Right renal cortex interstitium (tissue), 3 donors: Measurements from ENCODE around the gene INTS6. TPM values are rescaled to one million over a fixed set of nuclear protein-coding genes. Genes with fewer than 3 reads are reported as not detected.

ENCODE experiments used
- DNase-seq, 3 donors: peaks; one replicate each; pipeline ENCODE4 v3.0.0-alpha.2; 2013; ENCODE audit warnings: low read depth in 3 of 3, low spot score in 2 of 3
- polyA plus RNA-seq, 3 donors: library from polyadenylated mRNA; unstranded; fragments of 120-200 nt; gene quantifications; one replicate each; pipeline ENCODE4 v1.2.1, GENCODE V29; 2013; ENCODE audit not compliant: insufficient read length in 3 of 3

The INTS6 gene, protein sequence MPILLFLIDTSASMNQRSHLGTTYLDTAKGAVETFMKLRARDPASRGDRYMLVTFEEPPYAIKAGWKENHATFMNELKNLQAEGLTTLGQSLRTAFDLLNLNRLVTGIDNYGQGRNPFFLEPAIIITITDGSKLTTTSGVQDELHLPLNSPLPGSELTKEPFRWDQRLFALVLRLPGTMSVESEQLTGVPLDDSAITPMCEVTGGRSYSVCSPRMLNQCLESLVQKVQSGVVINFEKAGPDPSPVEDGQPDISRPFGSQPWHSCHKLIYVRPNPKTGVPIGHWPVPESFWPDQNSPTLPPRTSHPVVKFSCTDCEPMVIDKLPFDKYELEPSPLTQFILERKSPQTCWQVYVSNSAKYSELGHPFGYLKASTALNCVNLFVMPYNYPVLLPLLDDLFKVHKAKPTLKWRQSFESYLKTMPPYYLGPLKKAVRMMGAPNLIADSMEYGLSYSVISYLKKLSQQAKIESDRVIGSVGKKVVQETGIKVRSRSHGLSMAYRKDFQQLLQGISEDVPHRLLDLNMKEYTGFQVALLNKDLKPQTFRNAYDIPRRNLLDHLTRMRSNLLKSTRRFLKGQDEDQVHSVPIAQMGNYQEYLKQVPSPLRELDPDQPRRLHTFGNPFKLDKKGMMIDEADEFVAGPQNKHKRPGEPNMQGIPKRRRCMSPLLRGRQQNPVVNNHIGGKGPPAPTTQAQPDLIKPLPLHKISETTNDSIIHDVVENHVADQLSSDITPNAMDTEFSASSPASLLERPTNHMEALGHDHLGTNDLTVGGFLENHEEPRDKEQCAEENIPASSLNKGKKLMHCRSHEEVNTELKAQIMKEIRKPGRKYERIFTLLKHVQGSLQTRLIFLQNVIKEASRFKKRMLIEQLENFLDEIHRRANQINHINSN
- 10 to 100 TPM; 36.0 to 41.4 (median 41.1) TPM for polyA plus RNA-seq

DNA sequence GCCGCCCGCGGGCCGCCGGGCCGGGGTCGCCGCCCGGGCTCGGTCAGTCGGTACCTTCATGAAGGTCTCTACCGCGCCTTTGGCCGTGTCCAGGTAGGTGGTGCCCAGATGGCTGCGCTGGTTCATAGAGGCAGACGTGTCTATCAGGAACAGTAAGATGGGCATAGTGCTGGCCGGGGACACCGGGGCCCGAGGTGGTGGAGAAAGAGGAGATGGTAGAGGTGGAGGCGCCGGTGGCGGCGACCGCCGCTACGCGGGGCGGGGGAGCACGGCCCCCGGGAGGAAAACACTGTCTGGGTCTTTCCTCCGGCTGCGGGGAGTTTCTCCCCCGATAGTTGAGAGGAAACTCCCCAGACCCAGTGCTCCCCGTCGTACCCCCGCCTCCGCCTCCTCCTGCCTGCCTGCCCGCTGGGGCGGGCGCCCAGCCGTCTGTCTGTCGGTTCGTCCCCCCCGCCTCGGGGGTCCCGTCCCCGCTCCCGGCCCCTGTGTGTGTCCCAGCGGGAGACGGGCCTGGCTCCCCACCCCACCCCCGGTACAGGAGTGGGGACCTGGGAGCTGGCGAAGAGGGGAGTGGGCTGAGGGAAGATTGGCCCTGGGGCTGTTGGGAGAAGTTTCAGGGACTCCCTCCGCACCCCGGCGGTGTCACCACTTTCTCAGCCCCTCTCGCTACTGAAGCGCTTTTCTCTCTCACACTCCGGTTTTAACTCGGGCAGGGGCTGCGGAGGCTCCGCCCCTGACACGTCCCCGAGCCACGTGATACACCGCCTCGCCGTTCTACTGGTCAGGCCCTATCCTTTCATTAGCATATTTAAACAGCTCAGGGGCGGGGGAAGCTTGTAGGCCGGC is at the start of gene INTS6:
Gene INTS6 (minus strand): TSS at position 676 of the 846 bp plus-strand sequence. CDS start 511 bp downstream, at position 165.
- peak; percentile 88 to 97 (median 97) for DNase-seq

DNA sequence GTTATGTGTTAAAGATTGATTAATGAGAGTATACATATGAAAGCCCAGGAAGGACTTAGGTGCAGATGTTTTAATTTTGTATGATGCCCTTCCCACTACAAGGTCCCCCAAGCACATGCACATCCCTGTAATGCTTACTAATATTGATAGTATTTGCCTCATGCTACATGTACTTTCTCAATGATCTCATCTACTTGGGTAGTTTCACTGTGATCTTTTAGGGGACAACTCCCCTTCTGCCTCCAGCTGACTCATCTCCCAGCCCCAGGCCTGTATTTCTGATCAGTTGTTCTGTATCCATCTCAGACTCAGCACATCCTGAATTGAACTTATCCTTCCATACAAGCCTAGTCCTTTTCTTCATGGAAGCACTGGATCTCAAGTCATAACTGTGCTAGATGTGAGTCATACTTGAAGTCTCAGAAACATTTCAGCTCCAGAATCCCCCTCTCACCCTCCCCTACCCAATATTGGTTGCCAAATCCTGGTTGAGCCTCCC is 49.4 kb upstream of the INTS6 start:
- no peak for DNase-seq

DNA sequence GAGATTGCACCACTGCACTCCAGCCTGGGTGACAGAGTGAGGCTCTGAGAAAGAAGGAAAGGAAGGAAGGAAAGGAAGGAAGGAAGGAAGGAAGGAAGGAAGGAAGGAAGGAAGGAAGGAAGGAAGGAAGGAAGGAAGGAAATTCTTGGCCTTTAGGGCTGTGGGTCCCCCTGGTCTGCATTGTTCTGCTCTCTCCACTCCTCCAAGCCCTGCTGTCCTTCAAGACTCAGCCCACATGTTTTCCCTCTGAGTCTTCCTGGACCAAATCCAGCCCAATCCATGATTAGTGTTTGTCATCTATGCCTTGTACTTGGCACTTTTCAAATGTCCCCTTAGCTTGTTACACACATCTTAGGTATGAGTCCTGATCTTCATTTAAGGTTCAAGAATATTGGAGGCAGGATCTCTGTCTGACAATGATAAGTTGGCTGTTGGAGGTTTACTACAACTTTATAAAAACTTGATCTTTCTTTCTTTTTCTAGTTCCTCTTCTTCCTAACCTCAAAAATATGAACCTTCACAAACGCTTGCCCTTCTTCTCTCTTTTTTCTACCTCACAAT is 48.8 kb upstream of the INTS6 start:
- DNase-seq: no peak

DNA sequence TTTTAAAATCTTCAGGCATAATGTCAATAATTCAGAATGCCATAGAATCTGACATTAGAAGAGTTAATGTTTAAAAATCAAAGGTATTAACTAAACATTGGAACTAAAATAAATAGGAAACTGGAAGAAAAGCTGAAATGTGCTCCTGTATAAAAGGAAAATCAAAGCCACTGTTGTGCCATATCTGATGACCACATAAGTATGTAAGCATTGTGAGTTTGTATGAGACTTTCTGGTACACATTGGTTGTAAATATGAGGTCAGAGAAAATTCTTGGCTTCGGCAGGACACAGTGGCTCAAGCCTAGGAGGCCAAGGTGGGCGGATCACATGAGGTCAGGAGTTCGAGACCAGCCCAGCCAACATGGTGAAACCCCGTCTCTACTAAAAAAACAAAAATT is 48.3 kb upstream of the INTS6 start:
- no peak for DNase-seq

DNA sequence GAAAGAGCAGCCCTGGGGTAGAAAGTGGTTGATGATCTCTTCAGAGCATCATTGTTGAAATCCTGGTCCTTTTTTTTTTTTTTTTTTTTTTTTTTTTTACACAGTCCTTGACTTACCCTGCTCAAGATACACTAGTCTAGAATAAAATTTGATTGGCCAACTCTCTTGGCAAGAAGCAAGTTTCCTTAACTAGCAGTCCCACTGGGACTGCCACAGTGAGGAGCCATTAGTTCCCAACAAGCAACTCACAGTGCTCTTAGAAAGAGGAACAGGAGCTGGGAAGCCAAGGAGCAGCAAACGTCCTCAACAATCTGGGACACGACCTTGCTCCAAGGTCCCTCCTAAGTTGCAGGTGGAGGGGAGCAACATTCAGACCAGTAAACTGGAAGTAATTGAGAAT is 47.9 kb upstream of the INTS6 start:
- DNase-seq: no peak

DNA sequence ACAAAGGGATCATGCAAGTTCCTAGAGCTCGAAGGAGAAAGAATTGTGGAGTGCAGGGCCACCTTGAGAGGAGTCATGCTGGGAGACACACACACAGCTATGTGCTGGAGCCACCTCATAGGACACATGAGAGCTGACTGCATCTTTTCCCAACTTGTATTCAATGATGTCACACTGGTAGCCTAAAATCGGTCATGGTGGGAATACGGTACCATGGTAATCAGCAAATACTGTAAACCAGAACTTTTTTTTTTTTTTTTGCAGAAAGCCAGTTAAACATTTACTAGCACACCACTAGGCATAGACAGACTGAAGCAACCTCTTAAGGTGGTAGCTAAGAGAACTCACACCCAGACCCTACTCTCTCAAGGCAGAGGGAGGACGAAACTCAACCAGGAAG is 47.0 kb upstream of the INTS6 start:
- DNase-seq: no peak

DNA sequence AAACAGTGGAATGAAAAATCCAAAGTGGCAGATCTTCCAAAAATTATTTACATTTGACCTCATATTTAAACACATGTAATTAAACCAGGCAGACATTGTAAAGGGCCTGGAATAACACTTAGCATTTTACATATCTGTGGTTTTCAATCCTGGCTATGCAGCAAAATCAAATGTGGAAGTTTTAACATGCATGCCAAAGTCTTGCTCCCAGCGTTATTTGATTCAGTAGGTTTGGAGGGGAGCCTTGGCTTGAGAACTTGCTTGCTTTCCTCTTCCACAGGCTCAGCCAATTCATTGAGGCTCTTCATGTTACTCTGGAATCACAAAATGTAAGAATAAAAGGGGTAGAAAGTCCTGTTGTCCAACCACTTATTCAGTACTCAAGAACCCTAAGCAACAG is 42.5 kb upstream of the INTS6 start:
- no peak for DNase-seq

DNA sequence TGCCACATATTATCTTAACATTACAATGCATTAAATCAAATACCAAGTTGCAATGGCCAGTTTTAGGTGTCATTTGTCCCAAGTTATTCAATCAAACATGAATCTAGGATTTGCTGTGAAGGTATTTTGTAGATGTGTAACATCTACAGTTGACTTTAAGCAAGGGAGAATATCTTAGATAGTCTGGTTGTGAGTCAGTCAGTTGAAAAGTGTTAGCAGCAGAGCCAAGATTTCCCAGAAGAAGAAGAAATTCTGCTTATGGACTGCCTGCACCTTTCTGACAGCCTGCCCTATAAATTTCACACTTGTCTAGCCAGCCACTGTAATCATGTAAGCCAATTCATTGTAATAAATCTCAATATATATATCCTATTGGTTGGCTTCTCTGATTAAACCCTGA is 41.3 kb upstream of the INTS6 start:
- DNase-seq: no peak

DNA sequence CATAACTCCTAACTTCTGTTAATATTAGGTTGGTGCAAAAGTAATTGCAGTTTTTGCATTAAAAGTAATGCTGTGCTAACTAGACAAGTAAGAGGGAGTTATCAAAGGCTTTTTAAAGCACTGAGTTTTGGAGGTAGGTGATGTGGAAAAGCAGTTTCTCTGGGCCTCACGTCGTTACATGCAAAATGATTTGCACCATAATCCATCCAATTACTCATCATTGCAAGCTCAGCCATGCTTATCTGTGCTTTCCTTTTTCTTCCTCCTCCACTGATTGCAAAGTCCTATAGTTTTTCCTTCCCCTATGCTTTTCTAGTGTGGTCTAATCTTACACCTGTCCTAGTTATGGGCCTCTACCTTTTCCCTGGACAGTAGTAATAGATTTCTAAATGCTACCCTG is 35.4 kb upstream of the INTS6 start:
- DNase-seq: no peak

DNA sequence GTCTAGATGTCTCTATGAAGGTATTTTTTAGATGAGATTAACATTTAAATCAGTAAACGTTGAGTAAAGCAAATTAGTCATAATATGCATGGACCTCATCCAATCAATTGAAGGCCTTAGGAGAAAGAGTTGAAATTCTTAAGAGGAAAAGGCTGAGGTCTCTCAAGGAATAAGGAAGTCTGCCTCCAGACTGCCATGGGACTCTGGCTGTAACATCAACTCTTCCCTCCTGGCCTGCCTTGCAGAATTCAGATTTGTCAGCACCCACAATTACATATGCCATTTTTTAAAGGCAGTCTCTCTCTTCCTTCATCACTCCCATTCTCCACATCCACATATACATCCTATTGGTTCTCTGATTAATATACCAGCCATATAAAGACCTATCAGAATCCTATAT is 28.8 kb upstream of the INTS6 start:
- DNase-seq: no peak

DNA sequence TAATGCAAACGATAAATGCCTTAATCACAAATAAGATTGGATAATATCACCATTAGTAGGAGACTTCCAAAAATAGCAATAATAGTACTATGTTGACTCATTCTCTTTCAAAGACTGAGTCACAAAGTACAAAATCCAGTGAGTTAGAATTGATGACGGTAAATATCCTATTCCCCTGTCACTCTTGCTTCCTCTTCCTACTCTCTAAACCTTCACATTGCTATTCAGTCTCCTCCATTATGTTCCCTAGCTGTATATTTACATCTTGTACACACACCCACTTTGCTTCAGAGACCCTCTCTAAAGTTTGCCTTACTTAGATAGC is 26.3 kb upstream of the INTS6 start:
- no peak for DNase-seq

DNA sequence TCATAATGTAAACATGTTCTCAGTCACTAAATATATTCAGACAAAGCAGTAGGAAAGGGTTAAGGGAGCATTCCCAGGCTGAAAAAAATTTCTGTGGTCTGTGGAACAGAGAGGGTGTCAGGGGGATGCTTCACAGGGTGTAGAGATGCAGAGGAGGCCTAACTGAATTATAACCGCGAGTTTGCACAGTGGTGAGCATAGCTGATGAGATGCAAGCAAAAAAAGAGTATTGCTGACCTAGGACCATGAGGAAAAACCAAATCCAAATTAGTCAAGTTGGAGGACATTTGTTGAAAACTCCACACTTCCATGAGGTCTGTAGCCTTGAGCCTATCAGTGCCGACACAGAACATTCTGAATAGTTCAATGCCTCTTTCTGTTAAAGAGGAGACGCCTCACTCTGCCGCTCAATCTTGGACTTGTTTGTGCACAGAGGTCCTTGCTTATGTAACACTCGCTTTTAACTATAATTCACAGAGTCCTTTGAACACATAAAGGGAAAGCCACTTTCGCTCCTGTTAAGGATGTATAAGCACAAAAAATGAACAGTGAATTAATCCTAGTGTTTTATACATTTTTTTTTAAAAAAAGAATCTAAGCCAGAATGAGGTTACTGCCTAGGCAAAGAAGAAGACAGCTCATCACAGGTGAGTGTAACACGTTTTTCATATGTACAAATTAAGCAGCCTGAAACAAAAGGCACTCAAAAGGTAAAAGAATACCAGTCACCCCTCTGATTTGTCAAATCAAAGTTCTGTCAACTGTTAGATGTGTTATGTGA is 25.8 kb upstream of the INTS6 start:
- no peak for DNase-seq

DNA sequence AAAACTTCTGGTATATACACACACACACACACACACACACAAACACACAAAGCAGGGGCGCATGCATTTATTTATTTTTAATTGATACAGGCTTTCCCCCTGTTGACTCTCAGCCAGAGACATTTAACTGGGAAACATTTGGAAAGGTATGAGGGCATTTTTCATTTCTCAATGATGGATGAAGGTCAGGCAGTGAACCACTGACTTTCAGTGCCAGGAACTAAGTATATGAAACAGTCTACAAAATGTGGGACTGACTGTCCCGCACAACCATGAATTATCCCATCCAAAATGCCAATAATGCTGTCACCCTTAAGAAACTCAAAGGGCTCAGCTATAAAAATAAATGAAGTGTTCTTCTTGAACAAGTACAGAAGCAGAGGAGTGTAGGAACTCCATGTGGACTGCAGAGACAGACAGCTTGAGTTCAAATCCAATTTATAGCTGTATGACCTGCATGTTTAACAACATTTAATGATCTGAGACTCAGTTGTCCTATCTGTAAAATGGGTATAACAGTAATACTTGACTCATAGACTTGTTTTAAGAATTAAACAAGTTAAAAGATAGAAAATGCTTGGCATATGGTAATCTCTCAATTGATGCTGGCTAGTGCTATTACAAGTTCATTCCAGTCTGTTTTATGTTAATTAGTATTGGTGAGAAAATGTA is 25.0 kb upstream of the INTS6 start:
- DNase-seq: no peak

DNA sequence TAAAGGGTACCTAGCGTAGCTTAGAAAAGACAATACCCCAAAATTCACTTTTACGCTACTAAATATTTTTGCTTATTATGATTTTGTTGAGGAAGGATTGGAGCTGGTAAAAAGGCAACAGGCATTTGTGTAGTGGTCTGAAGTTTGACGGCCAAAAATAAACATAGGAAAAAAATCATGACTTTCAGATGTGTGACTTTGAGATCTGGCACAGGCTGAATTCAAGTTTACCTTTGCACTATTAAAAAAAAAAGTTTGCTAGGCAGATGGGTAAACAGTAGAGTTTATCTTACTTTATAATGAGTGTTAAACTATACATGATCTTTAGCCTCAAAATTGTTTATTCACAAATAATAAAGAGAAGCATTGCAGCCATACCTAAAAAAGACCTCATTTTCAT is 24.3 kb upstream of the INTS6 start:
- no peak for DNase-seq

DNA sequence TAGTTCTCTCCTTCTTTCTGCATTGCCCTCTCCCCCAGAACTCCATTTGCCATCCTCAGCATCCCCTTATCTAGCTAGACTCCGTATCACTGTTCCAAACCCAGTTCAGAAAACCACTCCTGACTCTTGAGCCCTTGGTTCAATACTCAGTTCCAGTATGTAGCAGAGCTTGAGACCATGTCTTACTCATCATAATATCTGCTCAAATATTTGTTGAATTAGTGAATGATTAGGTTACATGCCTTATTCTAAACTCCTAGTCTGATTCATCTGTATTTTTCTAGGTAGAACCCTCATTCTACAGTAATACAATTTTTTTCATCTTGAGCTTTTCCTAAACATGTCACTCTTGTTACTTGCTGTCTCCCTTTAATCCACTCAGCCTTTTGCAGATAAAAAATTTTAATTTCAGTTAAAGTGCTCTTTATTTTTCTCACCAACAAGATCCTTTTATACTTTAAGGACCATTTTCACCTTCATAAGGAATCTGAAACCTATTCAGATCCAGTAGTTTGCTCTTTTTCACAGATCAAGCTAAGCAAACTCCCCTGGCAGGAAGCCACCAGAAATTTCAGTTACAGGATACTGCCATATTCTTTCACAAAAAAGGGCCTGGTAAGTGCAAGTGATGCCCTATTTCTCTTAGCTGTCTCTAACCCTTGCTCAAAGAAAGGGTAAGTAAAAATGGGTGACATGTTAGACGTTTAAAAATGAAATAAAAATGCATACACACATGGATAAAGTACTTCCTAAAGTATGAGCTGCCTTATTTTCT is 23.1 kb upstream of the INTS6 start:
- DNase-seq: no peak

DNA sequence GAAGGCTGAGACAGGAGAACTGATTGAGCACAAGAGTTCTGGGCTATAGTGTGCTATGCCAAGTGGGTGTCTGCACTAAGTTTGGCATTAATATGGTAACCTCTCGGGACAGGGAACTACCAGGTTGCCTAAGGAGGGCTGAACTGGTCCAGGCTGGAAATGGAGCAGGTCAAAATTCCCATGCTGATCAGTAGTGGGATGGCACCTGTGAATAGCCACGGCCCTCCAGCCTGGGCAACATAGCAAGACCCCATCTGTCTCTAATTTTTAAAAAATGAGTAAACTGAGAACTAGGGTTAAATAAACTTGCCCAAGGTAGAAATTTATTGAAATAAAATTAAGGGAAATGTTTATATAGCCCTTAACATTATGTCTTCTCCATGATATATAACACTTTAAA is 17.0 kb upstream of the INTS6 start:
- no peak for DNase-seq

DNA sequence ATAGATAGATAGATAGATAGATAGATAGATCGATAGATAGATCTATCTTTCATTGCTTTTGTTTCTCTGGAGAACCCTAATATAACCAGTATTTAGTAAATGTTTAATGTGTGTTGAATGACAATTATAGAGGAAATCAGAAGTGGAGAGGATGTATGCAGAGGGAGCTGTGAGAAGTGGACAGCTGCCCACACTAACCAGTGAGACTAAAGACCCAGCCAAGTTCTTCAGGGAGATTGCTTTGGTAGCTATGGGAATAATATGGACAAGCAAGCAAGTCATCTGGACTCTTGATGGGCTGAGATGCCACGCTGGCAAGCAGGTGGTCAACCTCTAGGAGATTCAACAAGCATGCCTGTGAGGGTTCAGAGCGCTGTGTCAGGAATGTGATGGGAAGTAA is 14.9 kb upstream of the INTS6 start:
- DNase-seq: no peak

DNA sequence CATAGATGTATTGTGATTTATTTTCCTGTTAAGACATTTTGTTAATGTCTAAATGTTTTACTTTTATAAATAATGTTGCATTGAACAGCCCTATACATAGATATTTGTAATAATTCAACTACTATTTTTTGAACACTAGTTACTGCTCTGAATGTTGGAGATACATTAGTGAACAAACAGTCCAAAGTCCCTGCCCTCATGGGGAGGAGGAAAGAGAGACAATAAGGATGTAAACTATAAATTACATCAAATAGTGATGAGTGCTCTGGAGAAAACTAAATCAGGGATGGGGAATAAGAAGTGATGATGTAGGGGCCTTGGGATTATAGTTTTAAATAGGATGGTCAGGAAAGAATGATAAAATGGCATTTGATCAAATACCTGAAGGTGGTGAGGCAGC is 12.3 kb upstream of the INTS6 start:
- DNase-seq: no peak
